ENCODE results near the gene PLD3. TPM values are rescaled to one million over a fixed set of nuclear protein-coding genes. Genes with fewer than 3 reads are reported as not detected.

Gene PLD3
- total and polyA plus RNA-seq, 10 donors = 61.3 to 589 (median 250) TPM

- Histone ChIP-seq H3K4me3 (no peak overlapping the region), H3K9me3 (no peaks in the 10 kb centered on the region), H3K27me3 (replicated peaks in 1 of 7) (no peaks in the 10 kb centered on the region), H3K27ac (no peak overlapping the region), H3K36me3 (no peaks in the 10 kb centered on the region), H3K4me1 (peaks cover 0 to 10% (median 2%) of the 10 kb centered on the region in 6 donors)
- TF ChIP-seq POLR2AphosphoS5 (IDR thresholded peaks at IDR 0.05) (no peak), POLR2A (IDR thresholded peaks at IDR 0.05) (no peak), CTCF (IDR thresholded peaks at IDR 0.05 in 8 of 11, conservative IDR thresholded peaks at IDR 0.05 in 3 of 11) (no peak)
- no peak for DNase-seq
- WGBS, 5 donors = 81 to 95% (median 87%) methylated on average over 2 of the region's 2 CpGs
- intact Hi-C loops (cut with DNase I; ENCODE audit: low total_unique reads) = no loop called here
Observed at GRCh38 chr19:40303765-40304164, 44.7 kb upstream of the PLD3 start.

- Histone ChIP-seq H3K27me3 (replicated peaks in 1 of 7) (no peaks in the 10 kb centered on the region), H3K36me3 (no peaks in the 10 kb centered on the region), H3K9me3 (no peaks in the 10 kb centered on the region), H3K4me3 (no peak overlapping the region), H3K4me1 (peaks cover 0 to 10% (median 2%) of the 10 kb centered on the region in 6 donors), H3K27ac (no peak overlapping the region)
- no peak for TF ChIP-seq POLR2AphosphoS5 (IDR thresholded peaks at IDR 0.05)
- no peak for TF ChIP-seq POLR2A (IDR thresholded peaks at IDR 0.05)
- no peak for TF ChIP-seq CTCF (IDR thresholded peaks at IDR 0.05 in 8 of 11, conservative IDR thresholded peaks at IDR 0.05 in 3 of 11)
- no peak for DNase-seq
- 76 to 89% (median 84%) methylated on average over 4 of the region's 4 CpGs for WGBS, 5 donors
- intact Hi-C loops (cut with DNase I; ENCODE audit: low total_unique reads) = no loop called here
Observed at GRCh38 chr19:40304306-40304705, 44.2 kb upstream of the PLD3 start.

GRCh38 chr19:40305403-40305802 lies 43.1 kb upstream of the PLD3 start:
- Histone ChIP-seq H3K4me3 (no peak overlapping the region), H3K27me3 (replicated peaks in 1 of 7) (no peaks in the 10 kb centered on the region), H3K36me3 (no peaks in the 10 kb centered on the region), H3K4me1 (peaks cover 0 to 10% (median 2%) of the 10 kb centered on the region in 6 donors), H3K9me3 (no peaks in the 10 kb centered on the region), H3K27ac (no peak overlapping the region)
- DNase-seq = peak; percentile 84
- TF ChIP-seq CTCF (IDR thresholded peaks at IDR 0.05 in 8 of 11, conservative IDR thresholded peaks at IDR 0.05 in 3 of 11) (peak; percentile 12 to 81 (median 66)), POLR2A (IDR thresholded peaks at IDR 0.05) (no peak), POLR2AphosphoS5 (IDR thresholded peaks at IDR 0.05) (no peak)
- WGBS, 5 donors = 9 to 14% (median 13%) methylated on average over 5 of the region's 5 CpGs
- intact Hi-C loops (cut with DNase I; ENCODE audit: low total_unique reads) = no loop called here

GRCh38 chr19:40309666-40310065 lies 38.8 kb upstream of the PLD3 start:
- Histone ChIP-seq H3K36me3 (no peaks in the 10 kb centered on the region), H3K4me1 (peaks cover 0 to 10% (median 2%) of the 10 kb centered on the region in 6 donors), H3K27ac (no peak overlapping the region), H3K27me3 (replicated peaks in 1 of 7) (no peaks in the 10 kb centered on the region), H3K9me3 (no peaks in the 10 kb centered on the region), H3K4me3 (no peak overlapping the region)
- TF ChIP-seq CTCF (IDR thresholded peaks at IDR 0.05 in 8 of 11, conservative IDR thresholded peaks at IDR 0.05 in 3 of 11) (no peak), POLR2A (IDR thresholded peaks at IDR 0.05) (no peak), POLR2AphosphoS5 (IDR thresholded peaks at IDR 0.05) (no peak)
- 77 to 100% (median 96%) methylated on average over 1 of the region's 1 CpG for WGBS, 5 donors
- intact Hi-C loops (cut with DNase I; ENCODE audit: low total_unique reads) = no loop called here
- no peak for DNase-seq

Measured in spleen (tissue), 11 donors.